SHP77 treated with DMSO at 0.1 percent for 48 hours (cell line): ENCODE data around the gene CEP104.

Source experiments
- DNase-seq: peaks from one replicate; lab custom pipeline; 2025; lab: John Stamatoyannopoulos, UW

Gene CEP104

DNA sequence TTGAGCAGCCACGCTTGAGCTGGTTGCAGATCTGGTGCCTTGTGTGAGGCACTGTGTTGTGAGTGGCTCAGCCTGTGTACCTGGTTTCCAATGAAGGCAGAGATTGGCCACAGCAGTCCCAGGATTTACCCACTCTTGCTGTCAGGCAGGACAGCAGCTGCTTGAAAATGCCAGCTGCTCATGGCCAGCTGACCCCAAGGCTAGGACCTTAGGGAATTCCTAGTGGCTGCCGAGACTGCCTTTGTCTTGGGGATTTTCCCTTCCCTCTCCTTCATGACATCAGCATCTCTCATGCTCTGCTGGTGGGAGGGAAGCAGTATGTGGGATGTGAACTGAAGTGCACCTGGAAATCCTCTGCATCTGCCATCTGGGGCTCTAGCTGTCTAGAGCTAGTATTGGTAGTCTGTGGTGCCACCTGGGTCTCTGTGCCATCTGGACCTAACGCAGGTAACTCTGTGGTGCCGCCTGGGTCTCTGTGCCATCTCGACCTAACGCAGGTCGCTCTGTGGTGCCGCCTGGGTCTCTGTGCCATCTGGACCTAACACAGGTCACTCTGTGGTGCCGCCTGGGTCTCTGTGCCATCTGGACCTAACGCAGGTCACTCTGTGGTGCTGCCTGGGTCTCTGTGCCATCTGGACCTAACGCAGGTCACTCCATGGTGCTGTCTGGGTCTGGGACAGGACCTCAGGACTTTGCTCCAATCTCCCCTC lies 56.9 kb downstream of the CEP104 start:
- peak; percentile 72 for DNase-seq

- DNase-seq: peak; percentile 73
Observed at GRCh38 chr1:3796215-3797061, 60.6 kb downstream of the CEP104 start, which contains the start of gene LRRC47. LRRC47 (minus strand) TSS chr1:3796498; CDS start chr1:3796476, 22 bp downstream.

- no peak for DNase-seq
Observed at GRCh38 chr1:3795453-3796214, 61.4 kb downstream of the CEP104 start.

- DNase-seq: no peak
Observed at GRCh38 chr1:3790952-3791351, 66.1 kb downstream of the CEP104 start.

DNA sequence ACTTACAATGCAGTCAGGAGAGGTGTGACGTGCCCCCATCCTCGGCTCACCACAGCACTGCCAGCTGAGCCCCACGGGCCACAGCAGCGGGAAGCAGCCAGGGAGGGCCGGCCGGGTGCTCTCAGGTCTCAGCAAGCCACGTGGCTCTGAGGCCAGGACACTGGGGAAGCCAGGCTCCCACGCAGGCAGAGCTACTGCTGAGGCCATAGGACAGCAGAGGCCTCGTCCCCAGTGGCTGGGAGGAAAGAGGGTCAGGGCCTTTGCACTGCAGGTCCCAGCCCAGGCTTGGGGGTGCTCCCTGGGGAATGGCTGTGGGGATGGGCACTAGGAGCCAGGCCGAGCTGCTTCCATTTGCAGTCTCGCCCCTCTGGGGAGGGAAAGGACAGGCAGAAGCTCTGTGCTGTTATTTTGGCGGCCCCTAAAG lies 66.5 kb downstream of the CEP104 start:
- no peak for DNase-seq

DNA sequence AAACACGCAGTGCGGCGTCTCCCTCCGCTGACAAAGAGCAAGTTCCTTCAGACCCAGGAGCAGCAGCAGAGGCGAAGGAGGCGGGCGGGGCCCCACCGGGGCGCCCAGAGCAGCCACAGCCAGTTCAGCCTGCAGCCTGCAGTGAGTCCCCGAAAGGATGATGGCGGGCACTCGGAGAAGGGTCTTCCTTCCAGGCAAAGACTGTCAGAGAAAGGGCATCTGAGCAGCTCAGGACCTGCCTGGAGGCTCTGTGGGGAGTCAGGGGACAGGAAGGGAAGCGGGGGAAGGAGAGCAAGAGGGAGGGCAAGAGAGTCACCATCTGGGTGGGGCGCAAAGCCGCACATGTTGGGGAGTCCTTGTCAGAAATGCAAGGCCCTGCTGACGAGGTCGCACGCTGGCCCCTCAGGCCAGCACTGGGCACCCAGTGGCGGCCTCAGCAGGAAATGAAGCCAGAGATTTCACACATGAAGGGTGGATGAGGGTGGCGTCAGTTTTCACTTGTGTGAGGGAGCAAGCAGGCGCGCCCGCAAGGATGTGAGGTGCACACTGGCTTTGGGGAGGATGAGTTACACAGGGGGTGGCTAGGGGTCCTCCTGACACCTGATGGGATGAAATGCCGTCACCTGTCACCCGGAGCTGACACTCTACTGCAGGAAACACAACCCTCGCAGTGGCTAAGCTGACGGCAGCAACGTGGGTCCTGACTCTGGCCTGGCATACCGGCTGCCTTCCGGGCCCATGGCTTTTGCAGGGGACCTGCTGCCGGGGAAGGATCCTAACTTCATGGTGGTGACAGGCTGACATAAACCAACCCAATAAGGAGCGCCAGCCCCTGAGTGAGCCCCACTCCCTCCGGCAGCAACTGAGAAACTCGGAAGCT lies 67.3 kb downstream of the CEP104 start:
- no peak for DNase-seq

- DNase-seq: no peak
Observed at GRCh38 chr1:3788756-3789420, 68.1 kb downstream of the CEP104 start.

GRCh38 chr1:3787745-3788605 lies 69.0 kb downstream of the CEP104 start:
- DNase-seq: no peak

- no peak for DNase-seq
Observed at GRCh38 chr1:3787349-3787715, 69.7 kb downstream of the CEP104 start.

DNA sequence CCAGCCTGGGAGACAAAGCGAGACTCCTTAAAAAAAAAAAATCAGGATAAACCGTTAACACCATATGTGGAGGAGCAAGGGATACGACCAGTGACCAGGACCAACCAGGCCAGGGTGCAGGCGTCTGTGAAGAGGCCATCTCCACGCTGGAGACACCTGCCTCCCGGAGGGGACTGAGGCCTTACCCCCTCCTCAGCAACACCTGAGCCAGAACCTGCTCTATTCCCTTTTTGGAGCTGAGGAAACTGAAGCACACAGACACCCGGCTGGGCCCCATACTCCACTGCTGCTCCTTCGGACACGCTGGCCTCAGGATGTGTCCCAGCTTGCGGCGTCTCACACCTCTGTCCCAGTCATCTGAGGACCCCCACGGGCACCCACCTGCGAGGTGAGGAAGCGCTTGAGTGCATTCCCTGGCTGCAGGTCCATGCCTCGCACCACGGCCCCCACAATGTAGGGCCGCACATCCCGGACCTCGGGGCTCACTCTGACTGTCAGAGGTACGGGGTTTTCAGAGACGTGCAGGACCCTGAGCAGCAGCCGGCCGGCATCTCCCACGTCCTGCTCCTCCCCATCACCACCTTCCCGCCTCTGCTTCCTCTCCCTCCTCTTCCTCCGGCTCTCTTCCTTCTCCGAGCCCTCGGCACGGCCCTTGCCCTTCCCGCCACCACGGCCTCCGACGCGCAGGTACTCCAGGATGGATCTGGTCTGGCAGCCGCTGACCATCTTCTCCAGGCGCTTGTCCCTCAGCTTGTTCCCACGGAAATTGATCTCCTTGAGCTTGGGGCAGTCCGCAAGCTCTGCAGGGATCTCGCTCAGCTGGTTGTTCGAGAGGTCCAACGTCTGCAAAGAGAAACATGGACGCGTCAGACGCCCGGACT lies 70.3 kb downstream of the CEP104 start:
- DNase-seq: no peak

DNA sequence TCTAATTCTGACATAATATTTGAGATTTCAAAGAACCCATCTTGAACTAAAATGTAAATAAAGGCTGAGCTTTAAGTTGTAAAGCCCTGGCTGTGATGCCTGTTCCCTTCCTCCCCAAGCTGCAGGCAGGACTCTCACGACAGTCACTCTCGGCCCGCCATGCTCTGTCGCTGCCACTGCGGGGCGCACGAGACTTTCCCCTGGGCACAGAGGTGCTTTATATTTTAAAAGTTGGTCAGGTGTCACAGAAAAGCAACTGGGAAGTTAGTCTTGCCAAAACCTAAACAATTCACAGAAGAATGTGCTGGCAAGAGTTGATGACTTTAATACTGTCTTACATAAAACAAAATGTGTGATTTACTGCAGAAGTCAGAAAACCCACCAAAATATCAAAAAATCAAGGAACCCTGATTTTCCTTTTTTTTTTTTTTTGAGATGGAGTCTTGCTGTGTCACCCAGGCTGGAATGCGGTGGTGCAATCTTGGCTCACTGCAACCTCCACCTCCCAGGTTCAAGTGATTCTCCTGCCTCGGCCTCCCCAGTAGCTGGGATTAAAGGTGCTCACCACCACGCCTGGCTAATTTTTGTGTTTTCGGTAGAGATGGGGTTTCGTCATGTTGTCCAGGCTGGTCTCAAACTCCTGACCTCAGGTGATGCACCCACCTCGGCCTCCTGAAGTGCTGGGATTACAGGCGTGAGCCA lies 71.4 kb downstream of the CEP104 start:
- DNase-seq: no peak

DNA sequence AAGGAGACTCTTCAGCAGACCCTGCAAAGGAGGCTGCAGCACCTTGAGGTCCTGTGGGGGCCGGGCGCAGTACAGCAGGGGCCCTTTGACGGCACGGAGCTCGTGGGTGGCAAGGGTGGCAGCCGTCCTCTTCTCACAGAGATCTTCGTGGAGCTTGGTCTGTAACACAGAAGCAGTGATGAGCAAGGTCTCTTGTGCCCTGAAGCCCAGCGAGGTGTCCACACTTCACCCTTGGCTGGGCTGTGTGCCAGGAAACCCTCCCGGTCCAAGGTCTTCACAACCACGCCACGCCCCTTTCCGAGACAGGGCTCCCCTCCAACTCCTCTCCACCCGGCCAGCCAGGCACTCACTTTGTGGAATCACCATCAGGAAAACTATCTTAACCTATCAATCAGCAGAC lies 72.0 kb downstream of the CEP104 start:
- DNase-seq: no peak

DNA sequence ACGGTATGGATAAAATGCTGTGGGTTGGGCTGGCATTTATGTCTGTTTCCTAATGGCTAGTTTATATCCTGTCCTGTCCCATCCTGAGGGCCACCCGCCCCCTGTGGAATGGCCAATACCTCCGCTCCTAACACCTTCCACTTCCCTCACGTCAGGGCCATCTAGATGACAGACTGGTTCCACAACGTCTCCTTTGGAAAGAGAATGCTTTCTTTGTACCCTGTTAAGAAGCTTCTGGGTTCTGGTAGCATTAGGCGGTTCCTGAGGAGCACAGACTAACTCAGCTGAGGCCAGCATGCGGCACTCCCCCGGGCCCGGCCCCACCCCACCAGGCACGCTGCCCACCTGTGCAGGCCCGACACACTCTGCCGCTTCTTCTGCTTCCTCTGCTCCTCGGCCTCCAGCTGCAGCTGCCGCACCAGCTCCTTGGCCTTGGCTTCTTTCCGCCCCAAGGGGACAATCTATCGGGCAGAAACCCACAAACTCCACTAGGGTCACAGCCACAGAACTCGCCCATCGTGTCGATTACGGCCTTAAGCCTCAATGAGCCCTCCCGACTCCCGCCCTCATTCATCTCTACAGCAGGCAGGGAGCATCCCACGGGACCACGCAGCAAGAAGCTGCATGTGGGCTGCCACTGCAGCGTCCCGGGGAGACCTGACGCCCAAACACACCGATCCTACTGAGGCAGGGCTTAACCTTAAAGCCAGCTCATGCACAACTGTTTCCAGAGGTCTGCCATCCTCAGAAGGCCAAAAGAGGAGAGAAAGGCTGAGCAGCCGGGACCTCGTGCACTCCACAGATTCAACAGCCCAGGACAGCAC lies 73.1 kb downstream of the CEP104 start:
- no peak for DNase-seq

GRCh38 chr1:3780901-3781300 lies 76.1 kb downstream of the CEP104 start:
- no peak for DNase-seq

GRCh38 chr1:3779912-3780416 lies 77.0 kb downstream of the CEP104 start:
- DNase-seq: no peak

GRCh38 chr1:3779265-3779911 lies 77.6 kb downstream of the CEP104 start:
- DNase-seq: no peak
